Fibroblast of lung (primary cell): ENCODE results near the gene KIF6.

Source experiments
- CTCF ChIP-seq, 2 donors: IDR thresholded peaks in 1 of 2; conservative IDR thresholded peaks in 1 of 2; 1 replicate in 1 of 2; 2 replicates in 1 of 2; pipeline ENCODE4 v1.5.1; 2011 to 2012; ENCODE audit warnings: low read length in 2 of 2, control low read depth in 1 of 2, inconsistent platforms in 1 of 2, low read depth in 1 of 2, mild to moderate bottlenecking in 1 of 2
- EZH2 ChIP-seq: IDR thresholded peaks from 2 replicates; pipeline ENCODE4 v1.5.1; 2012; ENCODE audit warnings: low read length, control low read depth, mild to moderate bottlenecking; ENCODE audit errors: missing control alignments

GRCh38 chr6:39367700-39368099 lies 357.5 kb downstream of the KIF6 start:
- TF ChIP-seq CTCF (conservative IDR thresholded peaks at IDR 0.05 in 1 of 2, IDR thresholded peaks at IDR 0.05 in 1 of 2; ENCODE audit: low read depth in 1 of 2, low read length in 2 of 2) (no peak), EZH2 (no peak)
